K562 (cell line): ENCODE results near the gene C18orf32. TPM values are rescaled to one million over a fixed set of nuclear protein-coding genes. Genes with fewer than 3 reads are reported as not detected.

Source experiments
- ATAC-seq: fragments of 200-7000 bp; cut with Tn5 transposase; 3 replicates; pipeline ENCODE4 v1.9.1; 2020; ENCODE audit warnings: moderate library complexity
- BruUV-seq: library from RNA; stranded (reverse); fragments of 400-500 nt; replicated peaks from 2 replicates; lab custom pipeline; 2021; lab: Mats Ljungman, UMichigan
- CTCF ChIA-PET: fragments of 300-600 bp; formaldehyde crosslinking; extraction: SDS; loops from one replicate; lab custom pipeline; 2021; ENCODE audit warnings: low intra/inter-chr PET ratio; lab: Yijun Ruan, JAX
- POLR2A ChIA-PET: fragments of 300-600, 350-650 bp; sonication (Branson Sonifier 250); formaldehyde crosslinking; extraction: SDS; loops from one replicate; lab custom pipeline; 2021; ENCODE audit warnings: antibody characterized with exemption, inconsistent platforms; lab: Yijun Ruan, JAX
- DNase-seq, 4 experiments: peaks; one replicate each; pipeline versions ENCODE4 v3.0.0 to v3.0.0-alpha.2; 2011 to 2018; ENCODE audit warnings: low spot score in 3 of 4, mixed read lengths in 3 of 4; ENCODE audit errors: extremely low read depth in 1 of 4
- FAIRE-seq: peaks from 2 replicates; lab custom pipeline; 2011; peaks lifted over from hg19 to GRCh38; lab: Jason Lieb, UNC
- H2AFZ ChIP-seq: 2 replicates; pipeline ENCODE4 v1.6.0; 2011; ENCODE audit warnings: low read depth, low read length, control low read depth, inconsistent platforms
- H3K27ac ChIP-seq: fragments of 200-600 bp; 3 replicates; pipeline ENCODE4 v1.8.0; 2011; ENCODE audit warnings: low read depth, mild to moderate bottlenecking, control low read depth, inconsistent platforms, low read length, moderate library complexity, mixed read lengths; ENCODE audit errors: extremely low read depth
- H3K27me3 ChIP-seq, 2 experiments: fragments of 300-600 bp in 1 of 2; 2 replicates in 1 of 2; 3 replicates in 1 of 2; pipeline versions ENCODE4 v1.6.0 to v1.8.0; 2011; ENCODE audit warnings: inconsistent platforms in 2 of 2, low read length in 2 of 2, mild to moderate bottlenecking in 1 of 2, mixed read lengths in 1 of 2, moderate library complexity in 1 of 2; ENCODE audit not compliant: control insufficient read depth in 2 of 2, insufficient read depth in 2 of 2
- H3K36me3 ChIP-seq: fragments of 300-600 bp; 3 replicates; pipeline ENCODE4 v1.8.0; 2011; ENCODE audit warnings: mild to moderate bottlenecking, low read length, inconsistent platforms; ENCODE audit not compliant: control insufficient read depth, insufficient read depth
- H3K4me1 ChIP-seq, 2 experiments: fragments of 200-600 bp in 1 of 2; replicated peaks in 1 of 2; 2 replicates in 1 of 2; 3 replicates in 1 of 2; pipeline versions ENCODE4 v1.5.1 to v1.8.0; 2011; ENCODE audit warnings: inconsistent platforms in 2 of 2, low read length in 2 of 2, mild to moderate bottlenecking in 1 of 2, mixed read lengths in 1 of 2, moderate library complexity in 1 of 2; ENCODE audit not compliant: control insufficient read depth in 2 of 2, insufficient read depth in 2 of 2
- H3K4me2 ChIP-seq: 2 replicates; pipeline ENCODE4 v1.6.1; 2011; ENCODE audit warnings: low read length, control low read depth, inconsistent platforms, mixed read lengths; ENCODE audit not compliant: insufficient read depth
- H3K4me3 ChIP-seq: fragments of 200-600 bp; sonication (generic), shearing (Covaris generic); 2 replicates; pipeline ENCODE4 v1.5.1; 2016; ENCODE audit warnings: control low read depth, inconsistent platforms
- H3K79me2 ChIP-seq: fragments of 200-600 bp; 3 replicates; pipeline ENCODE4 v1.8.0; 2011; ENCODE audit warnings: low read length, inconsistent platforms; ENCODE audit not compliant: control insufficient read depth, insufficient read depth
- H3K9ac ChIP-seq, 2 experiments: 2 replicates each; pipeline versions ENCODE4 v1.6.0 to v1.6.1; 2011; ENCODE audit warnings: low read depth in 2 of 2, low read length in 2 of 2, control low read depth in 1 of 2, inconsistent platforms in 1 of 2, mild to moderate bottlenecking in 1 of 2, mixed read lengths in 1 of 2; ENCODE audit not compliant: insufficient read depth in 1 of 2
- H3K9me1 ChIP-seq: one replicate; pipeline ENCODE4 v1.6.0; 2011; ENCODE audit warnings: inconsistent platforms, mild to moderate bottlenecking, low read length, moderate library complexity; ENCODE audit not compliant: control insufficient read depth, insufficient read depth
- H3K9me3 ChIP-seq: replicated peaks from 2 replicates; pipeline ENCODE4 v1.5.1; 2011; ENCODE audit warnings: low read depth, low read length, inconsistent platforms; ENCODE audit not compliant: control insufficient read depth, insufficient read depth
- H4K20me1 ChIP-seq: replicated peaks from 2 replicates; pipeline ENCODE4 v1.6.1; 2011; ENCODE audit warnings: low read length, inconsistent platforms, mixed read lengths; ENCODE audit not compliant: control insufficient read depth, insufficient read depth
- FOXK2 ChIP-seq, 2 experiments: fragments of 450-650 bp; IDR thresholded peaks in 1 of 2; conservative IDR thresholded peaks in 1 of 2; 2 replicates each; pipeline ENCODE4 v1.6.1; 2016; ENCODE audit warnings: low read depth in 2 of 2, mild to moderate bottlenecking in 1 of 2
- ZFP30 ChIP-seq: fragments of 250-450 bp; sonication (Bioruptor Pico); IDR thresholded peaks from 2 replicates; pipeline ENCODE4 v1.8.0; 2022; ENCODE audit warnings: moderate library complexity, mild to moderate bottlenecking, inconsistent platforms, borderline replicate concordance
- WGBS: fragments of 100-300 bp; shearing (Covaris generic); methylation state at CpG from one replicate; pipeline ENCODE4 v1.1.6; 2016; ENCODE audit warnings: low coverage, mixed read lengths; ENCODE audit not compliant: insufficient coverage; ENCODE audit errors: missing lambda C conversion rate; 5-methylcytosine and 5-hydroxymethylcytosine counted together
- in situ Hi-C: fragments of 300-500 bp; cut with MboI; formaldehyde crosslinking; loops from 4 replicates; pipeline ENCODE4 v1.15.0; 2018; ENCODE audit warnings: inconsistent platforms, mixed read lengths
- intact Hi-C: fragments of 100-400 bp; cut with micrococcal nuclease; formaldehyde crosslinking; loops from 2 replicates; pipeline ENCODE4 v1.14.2; 2022
- polyA plus RNA-seq, 8 experiments: library from polyadenylated mRNA; depleted of rRNA in 4 of 8; stranded (reverse) in 5 of 8; unstranded in 3 of 8; fragments of >200 nt; fragmentation: Nextera tagmentation in 2 of 8; fragmentation: Illumina TruSeq in 1 of 8; extraction: Ambion mirVana in 2 of 8; extraction: Trizol in 1 of 8; gene quantifications; 2 replicates each; pipeline versions ENCODE4 v1.2.1 to v1.2.3, GENCODE V29; 2011 to 2014; ENCODE audit warnings: inconsistent platforms in 1 of 8, missing spikeins in 1 of 8
- total RNA-seq, 7 experiments: library from RNA; depleted of rRNA in 6 of 7; stranded (reverse); fragments of >200 nt in 6 of 7; fragmentation: Illumina TruSeq in 2 of 7; extraction: Trizol in 2 of 7; gene quantifications; 2 replicates each; pipeline versions ENCODE4 v1.2.1 to v1.2.3, GENCODE V29; 2011 to 2021; ENCODE audit warnings: low replicate concordance in 1 of 7
- TF ChIP-seq, protein P1 (sequence below), 3 experiments: IDR thresholded peaks in 2 of 3; conservative IDR thresholded peaks in 1 of 3; 2 replicates each; pipeline ENCODE4 v1.5.1; 2011 to 2012; ENCODE audit warnings: low read length in 3 of 3, mild to moderate bottlenecking in 3 of 3, control low read depth in 2 of 3, improper control_type of control experiment in 1 of 3, inconsistent platforms in 1 of 3, low read depth in 1 of 3, mixed read lengths in 1 of 3, moderate library complexity in 1 of 3; ENCODE audit not compliant: insufficient read depth in 2 of 3
- TF ChIP-seq, protein P2 (sequence below): IDR thresholded peaks from 2 replicates; pipeline ENCODE4 v1.6.1; 2016; ENCODE audit warnings: missing genetic modification characterization, missing compliant biosample characterization

The C18orf32 gene
- total and polyA plus RNA-seq, 9 of the 15 experiments (the other 6 are each of a cell fraction or from before 2014, with no cell fraction given) = 8.5 to 35.0 (median 20.4) TPM

DNA sequence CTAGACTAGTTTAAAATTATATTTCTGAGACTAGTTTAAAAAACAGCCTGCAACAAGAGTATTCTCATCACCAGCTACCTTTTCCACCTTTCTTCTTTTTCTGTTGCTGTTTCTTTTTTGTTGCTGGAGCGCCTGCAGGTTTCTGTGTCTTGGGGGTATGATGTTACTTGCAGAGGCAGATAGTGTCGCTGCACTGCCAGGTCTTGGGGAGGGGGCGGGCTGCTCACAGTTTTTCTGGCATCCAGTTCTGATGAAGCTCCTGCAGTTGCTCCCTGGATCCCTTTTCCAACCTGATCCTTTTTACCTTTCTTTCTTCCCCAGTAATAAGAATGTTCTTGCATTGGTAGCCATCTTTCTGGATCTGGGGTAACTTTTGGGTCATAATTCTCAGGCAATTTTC is 8.0 kb upstream of the C18orf32 start:
- BruUV-seq = no TSS peak

DNA sequence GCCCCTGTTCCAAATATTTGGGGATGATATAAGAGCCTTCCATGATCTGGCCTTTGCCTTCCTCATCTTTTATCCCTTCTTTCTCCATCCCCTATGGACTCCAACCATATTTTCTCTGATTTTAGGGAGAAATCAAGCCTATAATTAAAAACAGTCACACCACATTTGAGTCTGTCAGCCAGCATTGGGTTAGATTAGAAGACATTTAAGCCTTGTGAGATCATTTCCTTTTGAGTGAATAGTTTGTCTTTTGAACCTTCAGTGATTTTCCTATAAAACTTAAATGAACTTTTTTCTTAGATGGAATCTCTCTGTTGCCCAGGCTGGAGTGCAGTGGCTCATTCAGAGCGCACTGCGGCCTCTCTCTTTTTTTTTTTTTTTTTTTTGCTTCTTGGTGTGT is 7.6 kb upstream of the C18orf32 start:
- no TSS peak for BruUV-seq
- ATAC-seq = no peak
- Histone ChIP-seq H3K9ac (no peak overlapping the region), H3K4me2 (no peak overlapping the region), H2AFZ (peak overlapping the region; percentile 82), H3K36me3 (peaks cover 23% of the 10 kb centered on the region), H3K9me1 (no peaks in the 10 kb centered on the region), H4K20me1 (peaks cover 10% of the 10 kb centered on the region; the same call in 1 of the 2 replicates), H3K4me1 (peaks cover 4 to 22% of the 10 kb centered on the region in 2 experiments; a peak in 3 of 5 replicates), H3K4me3 (no peak overlapping the region), H3K79me2 (peaks cover 28% of the 10 kb centered on the region), H3K9me3 (no peaks in the 10 kb centered on the region), H3K27ac (no peak overlapping the region), H3K27me3 (no peaks in the 10 kb centered on the region)
- ChIA-PET CTCF (no interaction called here), POLR2A (no interaction called here)
- in situ Hi-C loops (no loop called here), intact Hi-C loops (no loop called here)
- no CpG with 5 or more reads among the region's 2 CpGs for WGBS
- DNase-seq = no peak
- no peak for FAIRE-seq
- TF ChIP-seq, protein P1, sequence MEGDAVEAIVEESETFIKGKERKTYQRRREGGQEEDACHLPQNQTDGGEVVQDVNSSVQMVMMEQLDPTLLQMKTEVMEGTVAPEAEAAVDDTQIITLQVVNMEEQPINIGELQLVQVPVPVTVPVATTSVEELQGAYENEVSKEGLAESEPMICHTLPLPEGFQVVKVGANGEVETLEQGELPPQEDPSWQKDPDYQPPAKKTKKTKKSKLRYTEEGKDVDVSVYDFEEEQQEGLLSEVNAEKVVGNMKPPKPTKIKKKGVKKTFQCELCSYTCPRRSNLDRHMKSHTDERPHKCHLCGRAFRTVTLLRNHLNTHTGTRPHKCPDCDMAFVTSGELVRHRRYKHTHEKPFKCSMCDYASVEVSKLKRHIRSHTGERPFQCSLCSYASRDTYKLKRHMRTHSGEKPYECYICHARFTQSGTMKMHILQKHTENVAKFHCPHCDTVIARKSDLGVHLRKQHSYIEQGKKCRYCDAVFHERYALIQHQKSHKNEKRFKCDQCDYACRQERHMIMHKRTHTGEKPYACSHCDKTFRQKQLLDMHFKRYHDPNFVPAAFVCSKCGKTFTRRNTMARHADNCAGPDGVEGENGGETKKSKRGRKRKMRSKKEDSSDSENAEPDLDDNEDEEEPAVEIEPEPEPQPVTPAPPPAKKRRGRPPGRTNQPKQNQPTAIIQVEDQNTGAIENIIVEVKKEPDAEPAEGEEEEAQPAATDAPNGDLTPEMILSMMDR (IDR thresholded peaks at IDR 0.05 in 2 of 3, conservative IDR thresholded peaks at IDR 0.05 in 1 of 3; ENCODE audit: insufficient read depth in 2 of 3, low read depth in 1 of 3, low read length in 3 of 3) = no peak

More for the DNA sequence above, 8.0 kb upstream of the C18orf32 start:
- no peaks in the 10 kb centered on the region for H3K9me1 ChIP-seq
- peaks cover 19% of the 10 kb centered on the region for H3K36me3 ChIP-seq
- FAIRE-seq = no peak
- no peak for TF ChIP-seq ZFP30 (CRISPR knock-in tag)
- TF ChIP-seq, protein P2, sequence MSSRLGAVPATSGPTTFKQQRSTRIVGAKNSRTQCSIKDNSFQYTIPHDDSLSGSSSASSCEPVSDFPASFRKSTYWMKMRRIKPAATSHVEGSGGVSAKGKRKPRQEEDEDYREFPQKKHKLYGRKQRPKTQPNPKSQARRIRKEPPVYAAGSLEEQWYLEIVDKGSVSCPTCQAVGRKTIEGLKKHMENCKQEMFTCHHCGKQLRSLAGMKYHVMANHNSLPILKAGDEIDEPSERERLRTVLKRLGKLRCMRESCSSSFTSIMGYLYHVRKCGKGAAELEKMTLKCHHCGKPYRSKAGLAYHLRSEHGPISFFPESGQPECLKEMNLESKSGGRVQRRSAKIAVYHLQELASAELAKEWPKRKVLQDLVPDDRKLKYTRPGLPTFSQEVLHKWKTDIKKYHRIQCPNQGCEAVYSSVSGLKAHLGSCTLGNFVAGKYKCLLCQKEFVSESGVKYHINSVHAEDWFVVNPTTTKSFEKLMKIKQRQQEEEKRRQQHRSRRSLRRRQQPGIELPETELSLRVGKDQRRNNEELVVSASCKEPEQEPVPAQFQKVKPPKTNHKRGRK (tag) = peak; percentile 26; the same call in 1 of the 2 replicates
- no peak for TF ChIP-seq FOXK2 (conservative IDR thresholded peaks at IDR 0.05 in 1 of 2, IDR thresholded peaks at IDR 0.05 in 1 of 2; ENCODE audit: low read depth in 2 of 2)
- WGBS = 54% methylated on average over 3 of the region's 3 CpGs
- H3K79me2 ChIP-seq = peaks cover 23% of the 10 kb centered on the region
- H3K9ac ChIP-seq = no peak overlapping the region
- H3K4me2 ChIP-seq = no peak overlapping the region
- peak overlapping the region; percentile 82 for H2AFZ ChIP-seq
- CTCF ChIA-PET = no interaction called here
- H3K9me3 ChIP-seq = no peaks in the 10 kb centered on the region
- DNase-seq = no peak
- H3K4me1 ChIP-seq = peaks cover 4 to 22% of the 10 kb centered on the region in 2 experiments; a peak in 3 of 5 replicates
- no peak for ATAC-seq
- intact Hi-C loops (no loop called here), in situ Hi-C loops (no loop called here)
- POLR2A ChIA-PET = no interaction called here
- no peak overlapping the region for H3K4me3 ChIP-seq
- H3K27ac ChIP-seq = no peak overlapping the region
- H3K27me3 ChIP-seq = no peaks in the 10 kb centered on the region
- 0 out of 2 replicates have a peak, but pooled peaks cover 6% of the 10 kb centered on the region for H4K20me1 ChIP-seq
